Measurements from ENCODE around the gene CUL4A.

DNA sequence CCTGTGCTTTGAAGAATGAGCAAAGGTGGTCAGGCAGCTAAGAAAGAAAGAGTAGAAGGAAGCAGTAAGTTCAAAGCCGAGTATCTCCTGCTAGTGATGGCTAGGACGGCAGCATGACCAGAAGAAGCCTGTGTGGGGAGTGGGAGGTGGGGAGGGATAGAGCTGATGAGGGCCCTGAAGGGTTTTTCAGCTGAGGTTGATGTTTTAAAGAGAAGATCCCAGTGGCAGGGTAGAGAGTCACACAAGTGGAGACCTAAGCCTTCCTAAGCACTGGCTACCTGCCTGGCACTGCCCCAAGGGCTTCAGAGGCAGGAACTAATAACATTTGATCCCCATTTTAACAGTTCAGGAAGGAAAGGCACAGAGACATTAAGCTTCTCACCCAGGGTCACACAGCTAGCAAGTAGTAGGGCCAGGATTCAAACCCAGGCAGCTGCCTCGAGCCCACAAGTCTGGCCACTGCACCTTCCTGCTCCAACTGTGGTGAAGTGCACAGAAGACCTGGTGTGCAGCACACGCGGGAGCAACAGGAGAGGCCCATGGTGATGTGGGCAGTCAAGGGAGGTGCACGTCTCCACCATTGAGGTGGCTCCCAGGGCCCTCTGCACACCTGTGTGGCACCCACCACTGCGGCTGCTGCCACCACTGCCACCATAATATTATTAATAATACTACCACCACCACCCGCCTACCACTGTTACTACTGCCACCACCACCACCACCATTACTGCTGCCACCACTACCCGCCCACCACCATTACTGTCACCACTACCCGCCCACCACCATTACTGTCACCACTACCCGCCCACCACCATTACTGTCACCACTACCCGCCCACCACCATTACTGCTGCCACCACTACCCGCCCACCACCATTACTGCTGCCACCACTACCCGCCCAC lies 22.1 kb downstream of the CUL4A start:
- TF ChIP-seq CTCF (conservative IDR thresholded peaks at IDR 0.05 in 1 of 2, IDR thresholded peaks at IDR 0.05 in 1 of 2; ENCODE audit: low read depth in 1 of 2, low read length in 2 of 2) (no peak), EZH2 (IDR thresholded peaks at IDR 0.05; ENCODE audit: low read length, missing control alignments) (no peak)

Data from fibroblast of lung (primary cell).